VCaP (cell line): ENCODE measurements around the gene ZBTB1.
"Not testable (repeated sequence)": the region's sequence is repeated elsewhere in the genome, so short reads cannot be mapped to it uniquely, and the experiment has no call there.

Experiments
- H3K27ac ChIP-seq: fragments of 450-650 bp; 2 replicates; pipeline ENCODE4 v1.5.1; 2017
- TF ChIP-seq, protein P1 (sequence below): fragments of 450-650 bp; conservative IDR thresholded peaks from 2 replicates; pipeline ENCODE4 v1.5.1; 2017; ENCODE audit warnings: mild to moderate bottlenecking, moderate library complexity

The ZBTB1 gene

DNA sequence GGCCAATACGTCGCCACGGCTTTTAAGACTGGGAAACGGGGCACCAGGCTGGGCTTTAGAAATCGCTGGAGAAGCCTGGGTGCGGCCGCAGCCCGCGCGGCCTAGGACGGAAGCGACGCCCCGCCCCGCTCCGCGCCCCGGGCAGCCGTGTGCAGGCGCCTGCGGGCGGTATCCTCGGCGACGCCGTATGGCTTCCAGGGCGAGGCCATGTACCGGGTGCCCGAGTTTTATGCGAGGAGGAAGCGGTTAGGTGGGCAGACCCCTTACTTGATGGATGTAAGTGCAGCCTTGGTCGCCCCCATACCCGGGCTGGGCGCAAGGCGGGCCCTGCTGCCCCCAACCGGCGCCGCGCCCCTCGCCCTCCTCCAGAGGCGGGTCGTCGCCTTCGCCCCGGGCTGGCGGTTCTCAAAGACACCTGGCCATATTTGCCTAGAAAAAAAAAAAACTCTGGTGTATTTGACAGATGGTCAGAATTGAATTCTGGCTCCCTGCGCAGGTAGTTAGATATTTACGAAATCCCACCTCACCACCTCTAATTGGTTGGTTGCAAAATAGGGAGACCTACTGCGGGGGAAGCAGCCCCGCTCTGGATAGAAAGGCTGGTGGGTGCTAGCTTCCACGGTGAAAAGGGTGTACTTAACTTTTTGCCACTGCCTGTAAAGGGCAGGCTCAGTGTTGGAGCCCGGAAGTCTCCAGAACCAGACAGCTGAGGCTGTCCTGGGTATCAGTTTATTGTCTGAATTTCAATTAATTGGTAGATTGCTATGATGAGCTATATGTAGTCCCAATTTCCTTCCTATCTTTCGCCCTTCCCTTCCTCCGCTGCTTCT lies 45.4 kb downstream of the ZBTB1 start, which contains the start of gene PPP1R36:
TSS of gene PPP1R36 (plus strand) at position 171 of the 830 bp plus-strand sequence. CDS start at position 208, 37 bp downstream.
- no peak within 1 kb of the TSS for H3K27ac ChIP-seq
- TF ChIP-seq, protein P1, sequence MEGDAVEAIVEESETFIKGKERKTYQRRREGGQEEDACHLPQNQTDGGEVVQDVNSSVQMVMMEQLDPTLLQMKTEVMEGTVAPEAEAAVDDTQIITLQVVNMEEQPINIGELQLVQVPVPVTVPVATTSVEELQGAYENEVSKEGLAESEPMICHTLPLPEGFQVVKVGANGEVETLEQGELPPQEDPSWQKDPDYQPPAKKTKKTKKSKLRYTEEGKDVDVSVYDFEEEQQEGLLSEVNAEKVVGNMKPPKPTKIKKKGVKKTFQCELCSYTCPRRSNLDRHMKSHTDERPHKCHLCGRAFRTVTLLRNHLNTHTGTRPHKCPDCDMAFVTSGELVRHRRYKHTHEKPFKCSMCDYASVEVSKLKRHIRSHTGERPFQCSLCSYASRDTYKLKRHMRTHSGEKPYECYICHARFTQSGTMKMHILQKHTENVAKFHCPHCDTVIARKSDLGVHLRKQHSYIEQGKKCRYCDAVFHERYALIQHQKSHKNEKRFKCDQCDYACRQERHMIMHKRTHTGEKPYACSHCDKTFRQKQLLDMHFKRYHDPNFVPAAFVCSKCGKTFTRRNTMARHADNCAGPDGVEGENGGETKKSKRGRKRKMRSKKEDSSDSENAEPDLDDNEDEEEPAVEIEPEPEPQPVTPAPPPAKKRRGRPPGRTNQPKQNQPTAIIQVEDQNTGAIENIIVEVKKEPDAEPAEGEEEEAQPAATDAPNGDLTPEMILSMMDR, result no peak

DNA sequence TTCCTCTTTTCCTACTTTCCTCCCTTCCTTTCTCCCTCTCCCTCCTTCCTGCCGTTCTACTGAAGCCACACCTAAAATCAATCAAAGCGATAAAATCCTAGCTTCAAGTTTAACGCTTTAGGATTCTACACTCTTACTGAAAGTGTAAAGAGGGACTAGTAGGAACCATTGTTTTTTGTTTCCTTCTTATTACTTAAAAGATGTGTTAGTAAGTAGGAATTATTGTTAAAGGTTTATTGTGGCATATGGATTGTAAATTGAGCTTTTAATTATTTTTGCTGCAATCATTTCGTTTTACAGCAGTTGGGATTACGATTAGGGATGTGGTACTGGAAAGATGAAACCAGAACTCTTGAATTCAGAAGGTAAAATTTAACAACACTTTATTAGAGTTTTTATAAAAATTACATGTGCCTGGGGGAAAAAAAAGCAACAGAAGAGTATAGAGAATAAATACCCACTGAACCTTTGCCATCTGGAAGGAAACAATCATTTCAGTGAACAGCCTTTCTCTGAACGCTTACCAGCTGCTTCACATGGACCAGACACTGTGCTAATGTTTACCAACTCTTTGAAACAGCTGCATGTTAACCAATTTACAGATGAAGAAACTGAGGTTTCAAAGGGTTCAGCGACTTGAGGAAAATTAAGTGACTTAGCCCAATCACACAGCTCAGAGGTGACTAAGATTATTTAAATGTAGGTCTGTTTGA lies 46.2 kb downstream of the ZBTB1 start:
- H3K27ac ChIP-seq, result no peak overlapping the region
- TF ChIP-seq, protein P1, result no peak

DNA sequence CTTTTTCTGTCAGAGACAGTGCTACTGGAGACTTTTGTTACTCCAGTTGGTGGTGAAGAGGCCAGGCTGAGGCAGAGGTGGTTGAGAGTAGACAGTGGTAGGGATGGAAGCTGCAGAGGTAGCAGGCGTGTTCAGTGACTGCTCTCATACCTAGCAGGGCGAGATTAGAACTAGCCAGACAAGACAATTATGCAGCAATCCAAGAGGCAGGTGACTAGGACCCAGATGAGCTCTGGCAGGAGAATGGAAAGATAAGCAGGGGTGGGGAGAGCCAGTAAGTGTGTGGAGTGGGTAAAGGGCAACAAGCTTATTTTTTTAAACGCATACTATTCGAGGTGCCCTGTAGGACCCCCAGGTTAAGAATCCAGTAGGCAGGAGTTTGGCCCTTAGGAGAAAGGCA lies 50.0 kb downstream of the ZBTB1 start:
- H3K27ac ChIP-seq, result no peak overlapping the region
- TF ChIP-seq, protein P1, result no peak

DNA sequence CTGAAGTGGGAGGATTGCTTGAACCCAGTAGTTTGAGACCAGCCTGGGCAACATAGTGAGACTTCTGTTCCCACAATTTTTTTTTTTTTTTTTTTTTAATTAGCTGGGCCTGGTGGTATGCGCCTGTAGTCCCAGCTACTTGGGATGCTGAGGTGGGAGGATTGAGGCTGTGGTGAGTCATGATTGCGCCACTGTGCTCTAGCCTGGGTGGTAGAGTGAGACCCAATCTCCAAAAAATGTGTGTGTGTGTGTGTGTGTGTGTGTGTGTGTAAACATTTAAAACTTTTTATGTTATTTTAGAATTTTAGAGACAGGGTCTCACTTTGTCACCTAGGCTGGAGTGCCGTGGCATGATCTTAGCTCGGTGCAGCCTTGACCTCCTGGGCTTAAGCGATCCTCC lies 52.0 kb downstream of the ZBTB1 start:
- TF ChIP-seq, protein P1, result no peak
- H3K27ac ChIP-seq, result no peak overlapping the region

DNA sequence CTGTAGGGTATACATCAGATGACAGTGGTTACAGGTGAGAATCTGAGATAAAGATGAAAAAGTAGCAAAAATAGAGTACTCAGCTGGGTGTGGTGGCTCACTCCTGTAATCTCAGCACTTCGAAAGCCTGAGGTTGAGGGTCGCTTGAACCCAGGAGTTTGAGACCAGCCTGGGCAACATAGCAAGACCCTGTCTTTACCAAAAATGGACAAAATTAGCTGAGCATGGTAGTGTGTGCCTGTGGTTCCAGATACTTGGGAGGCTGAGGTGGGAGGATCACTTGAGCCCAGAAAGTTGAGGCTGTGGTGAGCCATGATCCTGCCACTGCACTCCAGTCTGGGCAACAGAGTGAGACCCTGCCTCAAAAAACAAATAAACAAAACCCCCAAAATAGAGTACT lies 53.6 kb downstream of the ZBTB1 start:
- not testable (repeated sequence) for H3K27ac ChIP-seq

DNA sequence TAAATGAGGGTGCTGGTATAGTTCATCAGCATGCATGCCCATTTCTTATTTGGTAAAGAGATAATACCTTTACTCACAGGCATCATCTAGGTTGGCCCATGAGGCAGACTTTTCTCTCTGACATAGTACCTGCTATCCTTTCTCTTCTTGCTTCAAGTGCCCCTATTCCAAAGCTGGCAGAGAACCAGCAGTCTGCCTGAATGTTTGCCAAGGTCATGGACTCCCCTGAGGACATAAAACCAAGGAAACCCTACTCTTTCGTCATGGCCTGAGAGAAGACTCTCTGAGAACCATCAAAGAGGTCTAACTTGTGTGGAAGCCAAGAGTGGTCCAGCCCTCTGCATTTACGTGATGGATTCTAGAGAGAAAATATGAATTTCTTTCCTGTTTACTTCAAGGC lies 57.1 kb downstream of the ZBTB1 start:
- no peak overlapping the region for H3K27ac ChIP-seq
- TF ChIP-seq, protein P1, result no peak

DNA sequence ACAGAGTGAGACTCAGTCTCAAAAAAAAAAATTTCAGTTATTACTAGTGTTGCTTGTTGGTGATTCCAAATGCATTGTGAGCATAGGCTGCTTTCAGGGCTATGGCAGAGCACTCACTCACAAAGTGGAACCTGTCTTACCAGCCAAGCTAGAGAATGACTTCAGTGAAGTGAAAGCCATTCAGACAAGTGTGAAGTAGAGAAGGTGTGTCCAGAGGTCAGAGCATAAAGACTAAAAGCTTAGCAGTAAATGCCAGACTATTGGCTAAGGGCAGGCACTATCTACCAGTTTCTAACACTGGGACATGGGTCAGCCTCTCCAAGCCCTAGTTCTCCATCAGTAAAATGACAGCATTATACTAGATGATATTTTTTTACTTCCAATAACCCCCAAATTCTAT lies 57.9 kb downstream of the ZBTB1 start:
- TF ChIP-seq, protein P1, result no peak
- H3K27ac ChIP-seq, result no peak overlapping the region

DNA sequence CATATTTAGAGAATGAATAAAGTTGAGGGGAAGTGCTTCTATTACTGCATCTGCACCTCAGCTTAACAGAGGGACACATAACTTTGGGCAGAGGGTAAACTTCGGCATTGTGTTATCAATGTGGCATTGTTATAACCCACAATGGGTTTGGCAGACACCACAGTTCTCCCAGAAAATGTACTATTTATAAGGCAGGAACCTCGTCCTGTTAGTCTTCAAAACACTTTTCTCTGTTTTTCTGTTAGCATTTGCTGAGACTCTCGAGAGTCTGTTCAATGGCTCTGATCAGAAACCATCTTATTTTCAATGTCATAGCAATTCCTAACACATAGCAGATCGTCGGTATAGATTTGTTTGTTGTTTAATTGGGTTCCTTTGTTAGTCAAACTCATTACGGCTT lies 59.1 kb downstream of the ZBTB1 start:
- TF ChIP-seq, protein P1, result no peak
- no peak overlapping the region for H3K27ac ChIP-seq
